CMK (cell line): ENCODE data around the gene ANO4.
"Not testable (repeated sequence)": the region's sequence is repeated elsewhere in the genome, so short reads cannot be mapped to it uniquely, and the experiment has no call there.

ENCODE experiments used
- DNase-seq: peaks from one replicate; pipeline ENCODE4 v3.0.0-alpha.2; 2010; ENCODE audit warnings: low read depth

ANO4 gene

GRCh38 chr12:100871195-100871734, 76.7 kb downstream of the ANO4 start:
- no peak for DNase-seq

GRCh38 chr12:100875156-100875555, 80.6 kb downstream of the ANO4 start:
- no peak for DNase-seq

- no peak for DNase-seq
Observed at GRCh38 chr12:100875771-100876170, 81.2 kb downstream of the ANO4 start.

GRCh38 chr12:100877776-100878175, 83.2 kb downstream of the ANO4 start:
- DNase-seq = no peak

- DNase-seq = no peak
Observed at GRCh38 chr12:100895192-100895591, 100.6 kb downstream of the ANO4 start.

- DNase-seq = no peak
Observed at GRCh38 chr12:100896192-100896591, 101.6 kb downstream of the ANO4 start.

GRCh38 chr12:100897240-100897639, 102.7 kb downstream of the ANO4 start:
- no peak for DNase-seq

- no peak for DNase-seq
Observed at GRCh38 chr12:100899301-100899700, 104.7 kb downstream of the ANO4 start.

- no peak for DNase-seq
Observed at GRCh38 chr12:100900808-100901207, 106.2 kb downstream of the ANO4 start.

GRCh38 chr12:100901266-100901665, 106.7 kb downstream of the ANO4 start:
- DNase-seq = no peak

GRCh38 chr12:100904270-100904669, 109.7 kb downstream of the ANO4 start:
- no peak for DNase-seq

- no peak for DNase-seq
Observed at GRCh38 chr12:100908501-100908900, 113.9 kb downstream of the ANO4 start.

GRCh38 chr12:100913872-100914592, 119.5 kb downstream of the ANO4 start:
- DNase-seq = no peak

- no peak for DNase-seq
Observed at GRCh38 chr12:100919116-100919515, 124.5 kb downstream of the ANO4 start.

- no peak for DNase-seq
Observed at GRCh38 chr12:100920493-100920892, 125.9 kb downstream of the ANO4 start.

GRCh38 chr12:100926669-100927248, 132.2 kb downstream of the ANO4 start:
- DNase-seq = no peak

- no peak for DNase-seq
Observed at GRCh38 chr12:100927826-100928225, 133.2 kb downstream of the ANO4 start.

GRCh38 chr12:100932571-100932970, 138.0 kb downstream of the ANO4 start:
- no peak for DNase-seq

- DNase-seq = not testable (repeated sequence)
Observed at GRCh38 chr12:100933531-100933930, 139.0 kb downstream of the ANO4 start.

GRCh38 chr12:100935929-100936328, 141.4 kb downstream of the ANO4 start:
- no peak for DNase-seq

GRCh38 chr12:100936661-100937060, 142.1 kb downstream of the ANO4 start:
- DNase-seq = no peak

GRCh38 chr12:100940503-100940902, 145.9 kb downstream of the ANO4 start:
- no peak for DNase-seq

- DNase-seq = no peak
Observed at GRCh38 chr12:100942984-100943749, 148.6 kb downstream of the ANO4 start.
